OCI-LY3 (cell line): Measurements from ENCODE around the gene HESX1.
A peak's percentile ranks its signal among the peaks of the same experiment; 100 is the strongest.

Experiments used
- H2AFZ ChIP-seq: fragments of 200-600, 300-600 bp; shearing (Covaris generic); 2 replicates; pipeline ENCODE4 v1.6.0; 2014; ENCODE audit warnings: antibody characterized with exemption, low read depth, low read length
- H3K27ac ChIP-seq: fragments of 200-600, 300-600 bp; sonication (generic); 2 replicates; pipeline ENCODE4 v1.5.1; 2014; ENCODE audit warnings: mild to moderate bottlenecking, low read length, moderate library complexity, mixed read lengths
- H3K27me3 ChIP-seq: fragments of 200-600, 300-600 bp; sonication (generic); 2 replicates; pipeline ENCODE4 v1.6.1; 2014; ENCODE audit warnings: low read depth, low read length, mixed read lengths
- H3K36me3 ChIP-seq: fragments of 200-600, 300-600 bp; sonication (generic); replicated peaks from 2 replicates; pipeline ENCODE3; 2014; ENCODE audit warnings: low read depth, low read length, mixed read lengths
- H3K4me1 ChIP-seq: fragments of 300-600, 200-600 bp; sonication (generic); 2 replicates; pipeline ENCODE4 v1.6.1; 2014; ENCODE audit warnings: low read length, mixed read lengths
- H3K4me2 ChIP-seq: fragments of 200-600, 300-600 bp; sonication (generic); 2 replicates; pipeline ENCODE4 v1.6.1; 2014; ENCODE audit warnings: low read length, mixed read lengths
- H3K4me3 ChIP-seq: fragments of 300-600, 200-600 bp; sonication (generic); 2 replicates; pipeline ENCODE4 v1.5.1; 2014; ENCODE audit warnings: antibody characterized with exemption, mild to moderate bottlenecking, low read length, moderate library complexity
- H3K79me2 ChIP-seq: fragments of 300-600, 200-600 bp; shearing (Covaris generic); 2 replicates; pipeline ENCODE4 v1.6.1; 2014; ENCODE audit warnings: mild to moderate bottlenecking, low read length, mixed read lengths
- H3K9ac ChIP-seq: fragments of 300-600, 200-600 bp; shearing (Covaris generic); 2 replicates; pipeline ENCODE4 v1.6.0; 2014; ENCODE audit warnings: mild to moderate bottlenecking, low read length, moderate library complexity
- H3K9me3 ChIP-seq: fragments of 200-600, 300-600 bp; shearing (Covaris generic); 2 replicates; pipeline ENCODE4 v1.6.1; 2014; ENCODE audit warnings: low read length, mixed read lengths; ENCODE audit not compliant: insufficient read depth
- H4K20me1 ChIP-seq: fragments of 200-600, 300-600 bp; sonication (generic); 2 replicates; pipeline ENCODE4 v1.6.1; 2016; ENCODE audit warnings: low read length, mixed read lengths; ENCODE audit not compliant: insufficient read depth
- EZH2phosphoT487 ChIP-seq: fragments of 200-600 bp; shearing (Covaris generic); IDR thresholded peaks from 2 replicates; pipeline ENCODE4 v1.6.1; 2018; ENCODE audit warnings: antibody characterized with exemption, mixed run types, low read depth
- TF ChIP-seq, protein P1 (sequence below): fragments of 200-600, 300-600 bp; sonication (generic); IDR thresholded peaks from 2 replicates; pipeline ENCODE4 v1.5.1; 2014; ENCODE audit warnings: antibody characterized with exemption, low read length, low read depth

Gene HESX1

DNA sequence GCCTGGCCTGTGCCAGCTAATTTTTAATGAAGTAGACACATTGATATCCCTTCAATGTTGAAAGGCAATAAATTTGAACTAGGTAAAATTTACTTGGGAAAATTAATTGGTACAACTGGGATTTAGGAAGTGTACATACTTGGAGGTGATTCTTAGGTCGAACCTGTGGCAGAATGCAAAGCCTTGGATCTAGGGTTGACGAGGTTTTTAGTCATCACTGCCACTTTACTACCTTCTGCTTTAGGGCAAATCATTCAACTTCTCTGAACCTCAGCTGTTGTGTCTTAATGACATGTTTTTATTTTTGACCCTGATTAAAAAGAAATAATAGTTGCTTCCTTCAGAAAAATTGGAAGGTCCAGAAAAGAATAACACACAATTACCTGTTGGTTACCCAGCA, 30.2 kb upstream of the HESX1 start:
- peaks cover 54% of the 10 kb centered on the region for H3K79me2 ChIP-seq
- H3K9ac ChIP-seq, result no peak overlapping the region
- H3K9me3 ChIP-seq, result no peaks in the 10 kb centered on the region
- H3K36me3 ChIP-seq, result no peaks in the 10 kb centered on the region
- TF ChIP-seq EZH2phosphoT487, result no peak
- TF ChIP-seq, protein P1, sequence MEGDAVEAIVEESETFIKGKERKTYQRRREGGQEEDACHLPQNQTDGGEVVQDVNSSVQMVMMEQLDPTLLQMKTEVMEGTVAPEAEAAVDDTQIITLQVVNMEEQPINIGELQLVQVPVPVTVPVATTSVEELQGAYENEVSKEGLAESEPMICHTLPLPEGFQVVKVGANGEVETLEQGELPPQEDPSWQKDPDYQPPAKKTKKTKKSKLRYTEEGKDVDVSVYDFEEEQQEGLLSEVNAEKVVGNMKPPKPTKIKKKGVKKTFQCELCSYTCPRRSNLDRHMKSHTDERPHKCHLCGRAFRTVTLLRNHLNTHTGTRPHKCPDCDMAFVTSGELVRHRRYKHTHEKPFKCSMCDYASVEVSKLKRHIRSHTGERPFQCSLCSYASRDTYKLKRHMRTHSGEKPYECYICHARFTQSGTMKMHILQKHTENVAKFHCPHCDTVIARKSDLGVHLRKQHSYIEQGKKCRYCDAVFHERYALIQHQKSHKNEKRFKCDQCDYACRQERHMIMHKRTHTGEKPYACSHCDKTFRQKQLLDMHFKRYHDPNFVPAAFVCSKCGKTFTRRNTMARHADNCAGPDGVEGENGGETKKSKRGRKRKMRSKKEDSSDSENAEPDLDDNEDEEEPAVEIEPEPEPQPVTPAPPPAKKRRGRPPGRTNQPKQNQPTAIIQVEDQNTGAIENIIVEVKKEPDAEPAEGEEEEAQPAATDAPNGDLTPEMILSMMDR, result no peak
- no peak overlapping the region for H2AFZ ChIP-seq
- peaks cover 9% of the 10 kb centered on the region for H4K20me1 ChIP-seq
- no peak overlapping the region for H3K4me3 ChIP-seq
- H3K4me2 ChIP-seq, result no peak overlapping the region
- H3K27ac ChIP-seq, result no peak overlapping the region
- H3K4me1 ChIP-seq, result peaks cover 18% of the 10 kb centered on the region
- H3K27me3 ChIP-seq, result no peaks in the 10 kb centered on the region

DNA sequence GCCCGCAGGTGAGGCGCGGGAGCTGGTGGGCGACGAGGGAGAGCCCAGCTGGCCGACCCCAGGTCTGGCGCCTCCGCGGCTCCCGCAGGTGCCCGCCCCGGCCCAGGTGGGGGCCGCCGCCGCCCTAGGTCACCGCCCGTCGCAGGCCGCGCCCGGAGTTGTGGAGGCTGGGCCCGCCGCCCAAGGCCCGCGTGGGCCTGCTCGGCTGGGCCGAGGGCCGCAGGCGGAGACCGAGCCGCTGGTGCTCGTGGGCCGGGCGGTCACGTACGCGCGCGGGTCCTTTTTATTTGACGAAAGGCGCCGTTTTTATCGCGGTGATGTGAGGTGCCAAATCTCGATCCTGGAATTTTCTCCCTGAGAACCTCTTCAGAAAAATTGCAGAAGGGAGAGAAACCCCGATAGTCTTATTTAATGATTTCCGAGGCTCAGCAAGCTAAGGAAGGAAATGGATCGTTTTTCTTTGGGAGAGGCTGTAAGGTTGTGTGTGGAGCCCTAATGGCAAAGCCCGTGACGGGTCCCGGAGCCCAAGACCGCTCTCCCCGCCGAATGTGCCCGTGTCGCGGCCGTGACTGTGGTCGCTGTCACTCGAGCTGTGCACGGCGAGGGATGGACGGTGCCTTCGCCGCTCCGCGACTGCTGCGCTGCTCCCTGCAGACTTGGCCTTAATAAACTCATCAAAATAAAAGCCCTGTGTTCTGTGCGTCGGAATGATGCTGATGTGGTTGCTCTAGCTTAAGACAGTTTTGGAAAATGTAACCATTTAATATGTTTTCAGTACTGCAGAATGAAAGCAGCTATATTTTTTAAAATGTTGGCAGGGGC, 28.4 kb upstream of the HESX1 start:
- H3K4me2 ChIP-seq, result peak overlapping the region; percentile 76
- H2AFZ ChIP-seq, result peak overlapping the region; percentile 50; the same call in 1 of the 2 replicates
- H4K20me1 ChIP-seq, result peaks cover 9% of the 10 kb centered on the region
- H3K4me3 ChIP-seq, result peak overlapping the region; percentile 79
- TF ChIP-seq EZH2phosphoT487, result no peak
- TF ChIP-seq, protein P1, result no peak
- H3K27me3 ChIP-seq, result no peaks in the 10 kb centered on the region
- H3K9ac ChIP-seq, result peak overlapping the region; percentile 77
- H3K4me1 ChIP-seq, result peaks cover 15% of the 10 kb centered on the region
- peaks cover 47% of the 10 kb centered on the region for H3K79me2 ChIP-seq
- H3K36me3 ChIP-seq, result no peaks in the 10 kb centered on the region
- H3K27ac ChIP-seq, result peak overlapping the region; percentile 4; the same call in 1 of the 2 replicates
- no peaks in the 10 kb centered on the region for H3K9me3 ChIP-seq

DNA sequence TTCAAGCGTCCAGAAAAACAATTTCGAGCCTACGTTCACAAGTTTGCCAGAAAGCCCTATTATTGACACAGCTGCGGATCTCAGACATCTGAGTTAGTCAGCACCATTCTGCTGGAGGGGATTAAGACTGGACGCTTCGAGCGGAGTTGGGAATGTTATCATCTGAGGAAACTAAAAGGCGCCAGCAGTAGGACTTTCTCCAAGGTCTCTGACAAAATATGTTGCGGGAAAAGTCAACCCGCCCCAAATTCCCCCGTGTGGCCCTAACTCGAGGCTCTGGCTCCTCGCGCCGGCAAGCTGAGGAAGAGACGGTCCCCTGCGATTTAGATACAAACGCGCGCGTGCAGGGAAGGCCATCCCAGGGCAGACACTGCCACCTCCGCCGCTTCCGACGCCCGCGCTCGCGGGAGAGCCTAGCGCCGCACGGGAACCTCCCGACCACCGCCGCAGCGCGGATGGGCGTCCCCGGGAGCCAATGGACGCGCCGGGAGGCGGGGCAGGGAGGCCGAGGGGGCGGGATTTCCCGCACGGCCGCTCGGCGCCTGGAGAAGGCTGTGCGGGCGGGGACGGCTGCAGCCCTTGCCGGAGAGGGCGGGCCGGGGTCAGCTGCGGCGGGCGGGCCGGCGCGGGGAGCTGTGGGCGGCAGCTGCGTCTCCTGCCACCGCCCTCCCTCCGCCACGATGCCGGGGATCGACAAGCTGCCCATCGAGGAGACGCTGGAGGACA, 27.6 kb upstream of the HESX1 start, which contains the start of gene APPL1:
Gene APPL1 (plus strand): TSS at position 526 of the 726 bp plus-strand sequence. CDS start 155 bp downstream, at position 681.
- H2AFZ ChIP-seq, result peak within 1 kb of the TSS; percentile 92

More for the DNA sequence above, 27.6 kb upstream of the HESX1 start, which contains the start of gene APPL1:
- peaks cover 9% of the 10 kb centered on the region for H4K20me1 ChIP-seq
- peak within 1 kb of the TSS; percentile 78 for H3K9ac ChIP-seq
- peaks cover 41% of the 10 kb centered on the region for H3K79me2 ChIP-seq
- H3K9me3 ChIP-seq, result no peaks in the 10 kb centered on the region
- H3K36me3 ChIP-seq, result no peaks in the 10 kb centered on the region
- H3K4me2 ChIP-seq, result peak within 1 kb of the TSS; percentile 89
- no peak for TF ChIP-seq EZH2phosphoT487
- TF ChIP-seq, protein P1, result no peak
- H3K4me3 ChIP-seq, result peak within 1 kb of the TSS; percentile 79
- no peaks in the 10 kb centered on the region for H3K27me3 ChIP-seq
- H3K4me1 ChIP-seq, result peaks cover 15% of the 10 kb centered on the region
- H3K27ac ChIP-seq, result peak within 1 kb of the TSS; percentile 4; the same call in 1 of the 2 replicates
